Common myeloid progenitor, CD34-positive (primary cell): ENCODE data around the gene MRPL45.

Source experiments
- CTCF ChIA-PET: fragments of 350-600 bp; sonication (Branson Sonifier 250); formaldehyde crosslinking; loops from one replicate; lab custom pipeline; 2021; ENCODE audit warnings: antibody characterized with exemption; lab: Charles Lee
- POLR2A ChIA-PET: fragments of 350-600 bp; sonication (Branson Sonifier 250); formaldehyde crosslinking; loops from one replicate; lab custom pipeline; 2021; ENCODE audit warnings: antibody characterized with exemption; lab: Charles Lee
- DNase-seq, 3 donors: peaks; one replicate each; pipeline versions ENCODE4 v3.0.0 to v3.0.0-alpha.2; 2013
- H3K27ac ChIP-seq, 2 experiments: 1 replicate in 1 of 2; 2 replicates in 1 of 2; pipeline ENCODE4 v1.7.0; 2013; ENCODE audit warnings: inconsistent platforms in 2 of 2, low read length in 2 of 2, mild to moderate bottlenecking in 2 of 2, low read depth in 1 of 2, moderate library complexity in 1 of 2; ENCODE audit not compliant: severe bottlenecking in 2 of 2, insufficient read depth in 1 of 2, poor library complexity in 1 of 2
- H3K27me3 ChIP-seq, 5 experiments: replicated peaks in 2 of 5; 1 replicate in 3 of 5; 2 replicates in 2 of 5; pipeline versions ENCODE4 v1.6.1 to v1.7.0; 2013; ENCODE audit warnings: low read length in 4 of 5, mild to moderate bottlenecking in 2 of 5, moderate library complexity in 2 of 5, inconsistent platforms in 1 of 5; ENCODE audit not compliant: insufficient read depth in 5 of 5, control insufficient read depth in 4 of 5
- H3K36me3 ChIP-seq, 4 experiments: 1 replicate in 2 of 4; 2 replicates in 2 of 4; pipeline versions ENCODE4 v1.6.1 to v1.7.0; 2013; ENCODE audit warnings: low read length in 3 of 4, control low read depth in 1 of 4, mild to moderate bottlenecking in 1 of 4; ENCODE audit not compliant: control insufficient read depth in 4 of 4, insufficient read depth in 4 of 4
- H3K4me1 ChIP-seq, 4 experiments: 1 replicate in 3 of 4; 2 replicates in 1 of 4; pipeline versions ENCODE4 v1.6.1 to v1.7.1; 2013; ENCODE audit warnings: low read length in 3 of 4, mild to moderate bottlenecking in 3 of 4, control low read depth in 1 of 4, inconsistent platforms in 1 of 4, moderate library complexity in 1 of 4; ENCODE audit not compliant: control insufficient read depth in 4 of 4, insufficient read depth in 4 of 4; ENCODE audit errors: control extremely low read depth in 1 of 4
- H3K4me3 ChIP-seq, 7 experiments: 1 replicate in 4 of 7; 2 replicates in 3 of 7; pipeline versions ENCODE4 v1.5.1 to v1.7.0; 2013; ENCODE audit warnings: mild to moderate bottlenecking in 7 of 7, low read length in 6 of 7, moderate library complexity in 6 of 7, inconsistent platforms in 2 of 7, low read depth in 2 of 7, control low read depth in 1 of 7; ENCODE audit not compliant: insufficient read depth in 4 of 7, control insufficient read depth in 1 of 7; ENCODE audit errors: extremely low read depth in 1 of 7
- H3K9me3 ChIP-seq, 5 experiments: 1 replicate in 4 of 5; 2 replicates in 1 of 5; pipeline versions ENCODE4 v1.6.1 to v1.7.1; 2013; ENCODE audit warnings: low read length in 4 of 5, mild to moderate bottlenecking in 2 of 5, inconsistent platforms in 1 of 5, low read depth in 1 of 5, moderate library complexity in 1 of 5; ENCODE audit not compliant: control insufficient read depth in 4 of 5, insufficient read depth in 2 of 5; ENCODE audit errors: control extremely low read depth in 1 of 5
- WGBS: methylation state at CpG from one replicate; pipeline ENCODE4 v1.1.5; 2013; ENCODE audit not compliant: insufficient coverage; 5-methylcytosine and 5-hydroxymethylcytosine counted together

Gene MRPL45

DNA sequence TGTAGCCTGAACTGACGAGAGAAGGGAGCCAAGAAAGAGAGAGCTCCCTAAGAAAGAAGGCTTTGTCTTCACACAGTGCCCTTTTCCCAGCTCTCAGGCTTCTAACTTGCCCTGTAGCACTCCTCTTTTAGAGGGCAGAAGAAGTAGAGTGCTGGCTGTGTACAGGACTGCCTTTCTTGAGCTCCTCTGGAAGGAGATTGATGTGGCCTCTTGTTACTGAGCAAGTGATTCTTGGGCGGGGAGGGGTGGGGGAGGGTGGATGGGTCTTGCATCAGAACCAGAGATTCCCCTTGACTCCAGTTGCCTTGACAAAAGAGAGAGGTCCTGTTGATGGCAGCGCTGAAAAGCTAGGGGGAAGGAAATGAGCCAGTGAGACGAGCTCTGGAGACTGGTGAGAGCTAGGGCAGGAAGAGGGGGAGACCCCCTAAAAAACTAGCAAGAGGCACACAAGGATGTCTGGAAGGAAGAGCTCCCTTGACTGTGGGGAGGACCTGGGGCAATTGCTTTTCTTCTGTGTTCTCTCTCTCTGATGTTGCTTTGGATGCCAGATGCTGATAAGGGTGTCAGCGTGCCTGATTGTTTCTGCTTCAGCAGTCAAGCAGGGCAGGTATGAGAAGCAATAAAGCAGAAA lies 28.4 kb downstream of the MRPL45 start:
- WGBS: 29% methylated on average over 3 of the region's 5 CpGs
- ChIA-PET POLR2A (no interaction called here), CTCF (interaction anchor here (0.8 to 3.3 kb wide), 7 partner anchors 8 to 123 kb away, joined by 3 to 17 read pairs (median 3); no protein-coding TSS in a partner anchor)
- Histone ChIP-seq H3K27ac (no peak overlapping the region), H3K27me3 (no peaks in the 10 kb centered on the region), H3K4me1 (peaks cover 0 to 30% (median 24%) of the 10 kb centered on the region in 4 experiments), H3K4me3 (no peak overlapping the region), H3K36me3 (peaks cover 4 to 28% (median 19%) of the 10 kb centered on the region in 4 experiments), H3K9me3 (no peaks in the 10 kb centered on the region)
- DNase-seq: peak in 2 of 3 donors; percentile 39 to 53

DNA sequence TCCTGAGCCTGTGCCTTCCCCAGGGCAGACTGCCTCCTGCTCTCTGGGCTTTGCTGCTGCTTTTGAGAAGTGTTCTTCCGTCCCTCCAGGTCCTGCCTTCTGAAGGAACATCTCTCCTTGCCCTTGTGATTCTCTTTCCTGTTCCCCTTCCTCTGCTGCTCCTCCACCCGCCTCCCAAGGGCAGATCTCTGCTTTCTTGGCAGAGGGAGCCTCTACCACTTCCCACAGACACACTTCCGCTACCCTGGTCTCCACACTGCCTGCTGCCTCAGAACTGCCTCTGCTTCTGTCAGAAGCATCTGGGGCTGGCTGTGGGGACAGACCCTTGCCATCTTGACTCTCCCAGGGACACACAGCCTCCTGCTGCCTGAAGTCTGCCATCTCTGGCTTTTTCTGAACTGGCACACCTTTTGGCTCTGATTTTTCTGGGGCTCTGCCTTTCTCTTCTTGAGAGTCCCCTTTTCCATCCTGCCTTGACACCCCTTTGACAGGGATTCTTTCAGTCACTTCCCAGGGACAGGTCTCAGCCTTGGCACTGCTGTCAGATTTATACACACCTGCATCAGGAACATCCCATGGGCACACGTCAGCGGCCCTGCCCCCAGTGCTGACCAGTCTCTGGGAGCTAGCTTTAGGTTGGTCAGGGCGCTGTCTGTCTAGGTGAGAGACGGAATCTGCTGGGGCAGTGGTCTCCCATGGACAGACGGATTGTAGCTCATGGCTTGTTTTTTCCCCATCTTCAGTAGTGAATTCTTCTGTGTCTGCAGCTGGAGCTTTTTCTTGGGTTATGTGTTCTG lies 30.2 kb downstream of the MRPL45 start:
- H3K9me3 ChIP-seq: no peaks in the 10 kb centered on the region
- ChIA-PET CTCF (interaction anchor here (0.8 to 3.3 kb wide), 5 partner anchors 9 to 22 kb away, joined by 3 to 17 read pairs (median 4); no protein-coding TSS in a partner anchor), POLR2A (no interaction called here)
- H3K4me3 ChIP-seq: peak overlapping the region in 1 of 7 experiments; percentile 23
- H3K36me3 ChIP-seq: peaks cover 2 to 17% (median 11%) of the 10 kb centered on the region in 4 experiments
- peak; percentile 50 to 76 (median 74) for DNase-seq
- no peak overlapping the region for H3K27ac ChIP-seq
- H3K4me1 ChIP-seq: peaks cover 0 to 30% (median 24%) of the 10 kb centered on the region in 4 experiments
- H3K27me3 ChIP-seq: no peaks in the 10 kb centered on the region
- WGBS: 69% methylated on average over 7 of the region's 8 CpGs

DNA sequence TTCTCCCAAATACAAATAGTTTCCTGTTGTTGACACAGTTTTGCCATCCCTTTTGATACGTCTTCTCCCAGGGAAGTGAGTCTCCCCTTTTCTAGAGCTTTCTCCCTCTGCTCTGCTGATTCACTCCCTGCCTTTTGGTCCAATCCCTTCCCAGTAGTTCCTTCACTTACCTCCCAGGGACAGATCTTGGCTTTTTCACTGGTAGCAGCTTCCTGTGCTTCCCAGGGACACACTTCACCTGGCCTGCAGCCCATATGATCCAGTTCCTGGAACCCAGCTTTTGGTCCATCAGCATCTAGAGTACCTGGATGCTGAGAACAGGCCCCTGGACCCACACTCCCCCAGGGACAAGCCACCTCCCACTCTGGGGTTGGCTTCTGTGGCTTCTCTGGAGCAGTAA lies 31.0 kb downstream of the MRPL45 start:
- Histone ChIP-seq H3K9me3 (no peaks in the 10 kb centered on the region), H3K27me3 (no peaks in the 10 kb centered on the region), H3K36me3 (peaks cover 0 to 12% (median 7%) of the 10 kb centered on the region in 4 experiments), H3K4me1 (peaks cover 0 to 30% (median 24%) of the 10 kb centered on the region in 4 experiments), H3K27ac (no peak overlapping the region), H3K4me3 (no peak overlapping the region)
- no peak for DNase-seq
- WGBS: 85% methylated on average over 1 of the region's 1 CpG
- POLR2A ChIA-PET: no interaction called here
- CTCF ChIA-PET: interaction anchor here (0.8 to 1.5 kb wide), 3 partner anchors 8 to 18 kb away, joined by 3 to 4 read pairs (median 4); no protein-coding TSS in a partner anchor

DNA sequence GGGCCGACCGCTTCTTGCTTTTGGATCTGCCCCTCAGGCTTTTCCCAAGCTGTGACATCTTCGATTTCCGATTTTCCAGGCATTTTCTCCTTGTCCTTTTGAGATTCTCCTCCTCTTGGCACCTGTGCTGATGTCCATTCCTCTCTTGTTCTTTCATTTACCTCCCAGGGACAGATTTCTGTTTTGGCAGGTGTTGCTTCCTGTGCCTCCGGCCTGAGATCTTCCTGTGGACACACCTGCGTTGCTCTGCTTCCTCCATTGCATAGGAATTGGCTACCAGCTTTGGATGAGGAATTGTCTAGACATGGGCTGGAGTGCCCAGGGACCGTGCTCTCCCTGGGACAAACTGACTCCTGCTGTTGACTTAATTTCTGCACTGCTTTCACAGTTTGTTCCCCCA lies 31.7 kb downstream of the MRPL45 start:
- CTCF ChIA-PET: interaction anchor here (0.7 to 1.5 kb wide), 3 partner anchors 9 to 52 kb away, joined by 3 to 5 read pairs (median 4); no protein-coding TSS in a partner anchor

DNA sequence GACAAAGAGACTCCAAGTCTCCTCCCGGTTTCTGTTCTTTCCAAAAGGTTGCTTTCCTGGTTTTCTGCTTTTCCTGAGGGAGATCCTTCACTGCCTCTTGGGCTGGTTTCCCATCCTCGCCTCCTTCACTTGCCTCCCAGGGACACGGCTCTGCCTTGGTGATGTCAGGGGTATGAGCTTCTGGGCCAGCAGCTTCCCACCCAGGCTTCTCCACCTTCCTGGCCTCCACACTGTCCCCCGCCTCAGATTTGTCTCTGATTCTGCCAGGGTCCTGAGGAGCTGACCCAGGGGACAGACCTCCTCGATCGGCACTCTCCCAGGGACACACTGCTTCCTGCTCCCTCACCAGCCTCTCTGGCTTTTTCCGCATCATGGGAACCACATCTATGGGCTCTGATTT lies 32.3 kb downstream of the MRPL45 start:
- CTCF ChIA-PET: interaction anchor here (1.5 kb wide), 1 partner anchor 20 kb away, joined by 5 read pairs; no protein-coding TSS in a partner anchor

More for the DNA sequence above, 31.7 kb downstream of the MRPL45 start:
- POLR2A ChIA-PET: no interaction called here
- Histone ChIP-seq H3K27me3 (no peaks in the 10 kb centered on the region), H3K9me3 (no peaks in the 10 kb centered on the region), H3K4me3 (no peak overlapping the region), H3K4me1 (peaks cover 0 to 30% (median 24%) of the 10 kb centered on the region in 4 experiments), H3K27ac (no peak overlapping the region), H3K36me3 (peaks cover 0 to 7% (median 4%) of the 10 kb centered on the region in 4 experiments)
- DNase-seq: no peak
- WGBS: 89% methylated on average over 7 of the region's 7 CpGs

DNA sequence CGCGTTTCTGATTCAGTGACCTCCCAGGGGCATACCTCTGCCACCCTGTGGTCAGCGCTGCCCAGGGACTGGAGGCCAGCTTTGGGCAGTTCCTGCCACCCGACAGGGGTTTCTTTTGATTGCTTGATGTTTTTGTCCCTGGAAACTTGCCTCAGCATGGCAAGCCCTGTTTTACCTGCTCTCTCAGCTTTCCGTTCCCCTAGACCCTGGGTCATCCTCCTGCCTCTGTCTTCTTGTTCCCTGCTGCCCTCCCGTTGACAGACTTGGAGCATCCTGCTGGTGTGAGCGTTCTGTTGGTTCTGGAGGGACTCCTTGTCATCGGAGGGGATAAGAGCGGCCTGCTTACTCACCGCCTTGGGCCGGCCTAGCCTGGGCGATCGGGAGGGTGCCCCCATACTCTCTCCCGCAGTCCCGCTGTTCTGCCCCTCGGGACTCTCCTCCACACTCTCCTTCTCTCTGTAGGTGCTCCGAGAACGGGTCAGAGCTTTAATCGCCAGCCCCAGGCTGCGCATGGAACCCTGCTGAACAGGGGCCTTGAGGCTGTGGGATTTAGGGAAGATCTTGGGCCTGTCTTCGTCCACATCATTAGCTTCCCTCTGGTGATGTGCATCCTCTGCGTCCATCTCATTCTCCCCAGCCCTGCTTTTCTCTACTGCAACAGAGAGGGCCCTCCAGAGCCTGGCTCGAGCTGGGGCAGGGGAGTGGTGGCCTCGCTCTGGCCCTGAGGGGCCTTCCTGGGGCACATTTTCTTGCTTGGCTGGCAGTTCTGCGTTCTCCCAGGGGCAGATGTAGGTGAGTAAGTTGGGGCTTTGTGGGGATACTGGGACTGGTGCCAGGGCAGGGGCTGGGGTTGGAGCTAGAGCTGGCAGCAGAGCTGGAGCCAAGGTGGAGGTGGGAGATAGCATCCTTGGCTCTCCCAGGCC lies 33.1 kb downstream of the MRPL45 start:
- no peaks in the 10 kb centered on the region for H3K36me3 ChIP-seq
- POLR2A ChIA-PET: no interaction called here
- H3K4me1 ChIP-seq: peaks cover 0 to 26% (median 20%) of the 10 kb centered on the region in 4 experiments
- H3K4me3 ChIP-seq: no peak overlapping the region
- H3K9me3 ChIP-seq: no peaks in the 10 kb centered on the region
- WGBS: 97% methylated on average over 23 of the region's 25 CpGs
- H3K27me3 ChIP-seq: no peaks in the 10 kb centered on the region
- CTCF ChIA-PET: interaction anchor here (1.5 kb wide), 2 partner anchors 19 kb away, joined by 4 to 5 read pairs; no protein-coding TSS in a partner anchor
- no peak overlapping the region for H3K27ac ChIP-seq
- DNase-seq: no peak

More for the DNA sequence above, 32.3 kb downstream of the MRPL45 start:
- Histone ChIP-seq H3K9me3 (no peaks in the 10 kb centered on the region), H3K4me3 (no peak overlapping the region), H3K27ac (no peak overlapping the region), H3K36me3 (no peaks in the 10 kb centered on the region), H3K4me1 (peaks cover 0 to 30% (median 24%) of the 10 kb centered on the region in 4 experiments), H3K27me3 (no peaks in the 10 kb centered on the region)
- POLR2A ChIA-PET: no interaction called here
- WGBS: 97% methylated on average over 7 of the region's 7 CpGs
- no peak for DNase-seq
